HG02610 (cell line): Measurements from ENCODE around the gene CA7.
A peak's percentile ranks its signal among the peaks of the same experiment; 100 is the strongest.

Experiments
- ATAC-seq: cut with Tn5 transposase; IDR thresholded peaks from one replicate; pipeline ENCODE4 v1.9.1; 2021; ENCODE audit warnings: mild to moderate bottlenecking, moderate library complexity; ENCODE audit not compliant: unreplicated experiment

Gene CA7

GRCh38 chr16:66844342-66845079, at the start of gene CA7:
Gene CA7 (plus strand): TSS chr16:66844414. CDS start chr16:66844488, 74 bp downstream.
- ATAC-seq, result no peak

DNA sequence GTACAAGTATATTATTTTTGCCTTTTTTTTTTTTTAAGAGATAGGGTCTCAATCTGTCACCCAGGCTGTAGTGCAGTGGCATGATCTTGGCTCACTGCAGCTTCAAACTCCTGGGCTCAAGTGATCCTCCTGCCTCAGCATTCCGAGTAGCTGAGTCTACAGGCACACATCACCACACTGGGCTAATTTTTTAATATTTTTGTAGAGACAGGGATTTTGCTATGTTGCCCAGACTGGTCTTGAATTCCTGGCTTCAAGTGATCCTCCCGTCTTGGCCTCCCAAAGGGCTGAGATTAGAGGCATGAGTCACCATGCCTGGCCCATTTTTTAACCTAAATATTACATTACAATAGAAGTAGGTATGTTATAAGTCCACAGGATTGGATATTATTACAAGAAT, 46.1 kb upstream of the CA7 start:
- no peak for ATAC-seq

DNA sequence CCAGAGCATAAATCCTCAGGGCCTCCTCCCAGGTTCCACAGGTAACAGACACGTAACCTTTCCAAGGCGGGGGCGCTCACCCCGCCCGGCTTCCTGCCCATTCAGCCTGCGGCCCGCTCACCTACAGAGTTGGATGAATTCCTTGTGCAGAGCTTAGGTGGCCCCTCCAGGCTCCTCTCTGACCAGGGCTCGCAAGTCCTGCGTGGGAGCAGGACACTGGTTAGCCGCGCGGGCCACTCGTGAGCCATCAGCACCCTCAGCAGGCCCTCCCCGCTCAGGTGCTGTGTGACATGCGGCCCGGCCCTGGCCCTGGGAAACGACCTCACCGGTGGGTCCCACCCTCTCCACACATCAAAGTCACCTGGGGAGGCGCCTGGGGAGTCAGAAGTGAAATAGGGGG, 43.4 kb upstream of the CA7 start:
- ATAC-seq, result no peak

DNA sequence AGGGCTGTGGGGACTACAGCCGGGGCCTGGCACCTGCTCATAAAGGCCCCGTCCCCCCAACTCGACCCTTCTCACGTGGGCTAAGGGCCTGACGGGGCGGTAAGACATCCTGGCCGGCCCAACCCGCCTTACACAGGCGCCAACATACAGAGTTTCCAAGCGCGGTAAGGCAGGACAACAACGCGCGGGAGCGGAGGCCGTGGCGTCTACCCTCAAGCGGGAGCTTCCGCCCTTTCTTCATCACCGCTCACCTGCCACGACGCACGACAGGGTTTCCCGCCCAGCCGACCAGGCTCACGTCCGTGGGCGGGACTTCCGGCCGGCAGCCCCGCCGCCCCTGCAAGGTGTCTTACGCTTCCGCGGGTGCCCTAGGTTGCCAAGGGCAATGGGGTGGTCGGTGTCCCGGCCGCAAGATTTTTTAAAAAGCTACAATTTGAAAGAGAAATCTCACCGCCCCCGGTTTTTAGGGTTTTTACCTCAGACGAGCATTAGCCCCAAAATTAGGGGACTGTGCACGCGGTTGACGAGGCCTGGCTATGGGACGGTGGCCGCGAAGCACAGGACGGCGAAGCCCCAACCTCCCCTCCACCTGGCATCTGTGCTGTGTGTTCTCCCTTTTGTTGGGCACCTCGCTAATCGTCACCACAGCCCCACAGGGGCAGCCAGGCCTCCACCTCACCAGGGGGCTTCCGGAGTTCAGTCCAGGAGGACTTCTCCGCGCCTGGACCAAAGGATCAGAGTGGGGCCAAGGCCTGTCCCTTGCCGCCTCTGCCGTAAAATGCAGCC, 42.7 kb upstream of the CA7 start, which contains the start of gene TERB1:
TSS of gene TERB1 (minus strand) at position 265 of the 786 bp plus-strand sequence. CDS start 4,786 bp downstream, outside the sequence.
- ATAC-seq, result no peak

DNA sequence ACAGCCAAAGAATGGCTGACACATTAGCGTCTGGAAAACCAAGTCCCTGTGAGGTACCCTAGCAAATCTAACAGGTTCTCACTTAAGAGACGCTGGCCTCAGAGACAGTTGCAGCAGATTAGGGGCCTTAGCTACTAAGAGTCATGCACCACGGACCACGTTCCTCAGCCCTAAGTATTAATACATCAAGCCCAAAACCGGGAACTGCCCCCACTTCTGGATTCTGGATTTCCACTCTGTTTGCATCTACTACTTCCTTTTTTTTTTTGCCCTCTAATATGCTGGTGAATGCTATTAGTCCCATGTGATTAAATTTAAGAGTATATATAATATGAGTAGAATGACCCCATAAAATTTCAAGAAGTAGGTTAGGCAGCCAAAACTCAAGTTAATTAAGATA, 42.1 kb upstream of the CA7 start:
- no peak for ATAC-seq

DNA sequence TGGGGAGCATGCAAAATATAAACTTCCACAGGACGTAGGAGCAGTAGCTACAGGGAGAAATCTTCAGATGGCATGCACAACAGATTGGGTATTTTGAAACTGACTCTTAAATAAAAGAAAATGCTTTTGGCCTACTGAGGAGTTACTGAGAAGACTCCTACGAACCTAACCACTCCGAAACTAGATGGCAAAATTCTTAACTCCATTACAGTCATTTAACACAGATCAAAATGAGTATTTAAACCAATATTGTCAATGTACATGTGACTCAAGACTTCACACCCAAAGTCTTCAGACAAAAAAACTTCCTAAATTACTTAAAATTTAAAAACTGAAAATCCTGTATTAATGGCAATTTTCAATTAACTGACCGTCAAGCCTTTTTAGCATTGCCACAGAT, 34.4 kb upstream of the CA7 start:
- no peak for ATAC-seq

DNA sequence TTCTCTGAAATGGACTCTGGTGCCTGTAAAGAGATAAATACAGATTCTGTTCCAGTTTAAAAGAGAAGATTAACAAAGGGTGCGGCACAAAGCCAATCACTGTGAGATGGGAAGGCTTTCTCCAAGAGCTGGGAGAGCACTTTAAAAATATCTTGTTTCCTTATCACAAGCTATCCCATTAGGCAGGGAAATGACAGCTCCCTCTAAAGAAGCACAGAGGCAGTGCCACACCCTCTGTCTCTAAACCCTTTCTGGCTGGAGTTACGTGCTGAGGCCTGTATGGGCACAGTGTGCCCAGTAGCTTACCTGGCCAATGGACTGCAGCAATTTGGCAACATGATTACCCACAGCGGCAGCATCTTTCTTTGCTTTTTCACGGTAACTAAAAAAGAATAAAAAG, 33.8 kb upstream of the CA7 start:
- no peak for ATAC-seq

DNA sequence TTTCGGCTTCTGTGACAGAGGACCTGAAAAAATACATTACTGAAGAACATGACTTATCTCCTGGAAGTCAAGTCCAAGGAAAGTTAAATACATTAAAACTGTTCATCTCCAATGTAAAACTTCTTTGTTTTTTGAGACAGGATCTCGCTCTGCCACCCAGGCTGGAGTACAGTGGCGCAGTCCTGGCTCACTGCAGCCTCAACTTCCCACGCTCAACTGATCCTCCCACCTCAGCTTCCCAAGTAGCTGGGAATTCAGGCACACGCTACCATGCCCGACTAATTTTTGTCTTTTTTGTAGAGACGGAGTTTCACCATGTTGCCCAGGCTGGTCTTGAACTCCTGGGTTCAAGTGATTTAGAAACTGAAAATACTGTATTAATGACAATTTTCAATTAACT, 33.2 kb upstream of the CA7 start:
- ATAC-seq, result no peak

- no peak for ATAC-seq
These were observed 29.5 kb upstream of the CA7 start for GRCh38 chr16:66814734-66815133.

GRCh38 chr16:66824006-66824405, 20.2 kb upstream of the CA7 start:
- ATAC-seq, result no peak

- ATAC-seq, result peak; percentile 90
These were observed 13.5 kb upstream of the CA7 start, which contains the start of gene NAE1 for GRCh38 chr16:66830422-66831404. Gene NAE1 (minus strand): TSS chr16:66830976. CDS start chr16:66830899, 77 bp downstream.

DNA sequence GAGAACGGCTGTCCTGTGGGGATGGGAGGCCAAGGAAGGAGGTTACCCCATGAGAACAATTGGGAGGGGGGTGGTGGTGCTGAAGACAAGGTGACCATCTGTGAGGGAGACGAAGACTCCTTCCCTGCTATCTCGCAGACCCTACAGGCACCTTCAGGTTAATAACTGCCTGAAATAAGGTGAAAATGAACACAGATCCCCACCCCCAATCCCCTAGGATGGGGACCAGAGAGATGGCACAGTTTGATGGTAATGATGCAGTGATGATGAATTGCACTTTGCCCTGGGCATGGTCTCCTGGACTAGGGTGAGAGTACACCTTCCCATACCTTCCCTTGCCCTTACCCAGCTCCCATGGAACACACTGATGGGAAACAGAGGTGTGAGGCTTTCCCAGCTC, 12.0 kb upstream of the CA7 start:
- ATAC-seq, result no peak

DNA sequence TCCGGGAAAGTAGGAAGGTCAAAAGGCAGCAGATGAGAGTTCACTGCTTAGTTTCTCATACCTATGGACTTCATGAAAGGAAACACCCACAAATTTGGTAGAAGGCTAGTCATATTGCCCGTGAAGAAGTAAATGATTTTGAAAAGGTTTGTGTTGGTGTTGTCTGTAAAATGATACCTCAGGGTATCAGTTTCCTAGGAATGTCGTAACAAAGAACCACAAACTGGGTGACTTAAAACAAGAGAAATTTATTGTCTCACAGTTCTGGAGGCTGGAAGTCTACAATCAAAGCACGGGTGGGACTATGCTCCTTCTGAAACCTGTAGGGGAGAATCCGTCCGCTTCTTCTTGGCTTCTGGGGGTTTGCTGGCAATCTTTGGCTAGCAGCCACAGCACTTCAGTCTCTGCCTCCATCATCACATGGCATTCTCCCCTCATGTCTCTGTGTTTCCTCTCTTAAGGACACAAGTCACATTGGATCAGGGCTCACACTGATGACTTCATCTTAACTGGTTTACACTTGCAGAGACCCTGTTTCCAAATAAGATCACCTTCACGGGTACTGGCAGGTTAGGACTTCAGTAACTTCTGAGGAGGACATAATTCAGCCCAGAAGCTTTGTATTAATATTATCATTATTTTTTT, 11.4 kb upstream of the CA7 start:
- no peak for ATAC-seq

- no peak for ATAC-seq
These were observed 9.5 kb upstream of the CA7 start for GRCh38 chr16:66834746-66835145.

GRCh38 chr16:66840883-66841282, 3.3 kb upstream of the CA7 start:
- ATAC-seq, result no peak

DNA sequence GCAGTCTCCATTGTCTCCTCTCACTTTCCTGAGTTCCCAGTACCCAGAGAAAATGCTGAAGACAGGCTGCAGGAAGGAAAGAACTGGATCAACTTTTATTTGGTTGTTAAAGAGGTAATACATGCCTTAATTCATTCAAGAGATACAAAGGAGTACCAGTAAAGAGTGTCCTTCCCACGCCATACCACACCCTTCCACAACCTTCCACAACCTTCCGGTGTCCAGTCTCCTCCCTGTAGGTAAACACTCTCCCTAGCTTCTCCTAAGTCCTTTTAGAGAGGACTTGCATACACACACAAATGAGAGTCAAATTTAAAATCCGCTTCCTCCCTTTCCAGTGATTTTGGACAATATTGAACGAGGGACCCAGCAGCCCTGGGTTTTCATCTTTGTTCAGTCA, 2.8 kb upstream of the CA7 start:
- ATAC-seq, result no peak

DNA sequence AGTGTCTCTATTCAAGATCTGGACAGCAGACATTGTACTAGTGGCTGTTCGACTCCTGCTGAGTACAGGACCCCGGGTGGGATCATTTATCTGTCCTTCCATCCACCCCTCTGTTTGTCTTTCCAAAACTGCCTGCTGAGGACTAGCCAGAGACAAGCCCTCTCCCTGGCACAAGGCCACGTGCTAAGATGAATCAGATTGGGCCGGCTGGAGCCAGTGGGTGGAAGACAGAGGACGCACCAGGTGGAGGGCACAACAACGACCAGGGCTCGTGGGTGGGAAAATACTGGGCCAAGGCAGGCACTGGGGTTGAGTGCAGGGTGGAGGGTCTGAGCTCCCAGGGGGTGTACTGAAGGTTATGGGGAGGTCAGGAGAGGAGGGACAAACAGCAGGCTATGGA, 1.4 kb upstream of the CA7 start:
- no peak for ATAC-seq

DNA sequence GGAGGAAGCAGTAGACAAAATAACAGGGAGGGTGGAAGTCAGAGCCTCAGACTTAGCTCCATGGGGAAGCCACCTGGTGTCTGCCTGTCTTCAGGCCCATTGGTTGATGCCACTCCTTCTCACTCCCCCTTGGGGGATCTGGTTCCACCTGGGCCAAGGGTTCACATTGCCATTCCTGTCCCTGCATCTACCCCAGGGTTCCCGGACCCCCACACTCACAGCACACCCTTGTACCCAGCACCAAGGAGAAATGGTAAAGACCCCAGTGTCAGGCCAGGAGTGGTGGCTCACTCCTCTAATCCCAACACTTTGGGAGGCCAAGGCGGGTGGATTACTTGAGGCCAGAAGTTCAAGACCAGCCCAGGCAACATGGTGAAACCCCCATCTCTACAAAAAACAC, 1.0 kb upstream of the CA7 start:
- no peak for ATAC-seq

- ATAC-seq, result no peak
These were observed 239 bp upstream of the CA7 start for GRCh38 chr16:66844009-66844341.

DNA sequence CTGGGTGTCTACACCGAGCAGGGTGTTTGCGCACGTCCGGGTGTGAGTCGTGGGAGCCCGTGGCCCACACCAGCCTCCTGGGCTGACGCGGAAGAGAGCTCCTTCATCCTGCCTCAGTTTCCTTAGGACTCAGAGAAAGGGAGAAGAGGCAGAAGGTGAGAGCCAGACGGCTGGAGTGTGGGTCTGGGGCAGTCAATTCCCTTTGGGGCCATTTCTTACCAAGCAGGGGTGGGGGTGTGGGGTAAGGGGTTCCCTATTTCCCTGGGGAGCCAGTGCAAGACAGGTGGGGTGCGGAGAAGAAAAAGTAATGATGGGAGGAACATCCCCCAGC, 831 bp downstream of the CA7 start:
- ATAC-seq, result no peak

DNA sequence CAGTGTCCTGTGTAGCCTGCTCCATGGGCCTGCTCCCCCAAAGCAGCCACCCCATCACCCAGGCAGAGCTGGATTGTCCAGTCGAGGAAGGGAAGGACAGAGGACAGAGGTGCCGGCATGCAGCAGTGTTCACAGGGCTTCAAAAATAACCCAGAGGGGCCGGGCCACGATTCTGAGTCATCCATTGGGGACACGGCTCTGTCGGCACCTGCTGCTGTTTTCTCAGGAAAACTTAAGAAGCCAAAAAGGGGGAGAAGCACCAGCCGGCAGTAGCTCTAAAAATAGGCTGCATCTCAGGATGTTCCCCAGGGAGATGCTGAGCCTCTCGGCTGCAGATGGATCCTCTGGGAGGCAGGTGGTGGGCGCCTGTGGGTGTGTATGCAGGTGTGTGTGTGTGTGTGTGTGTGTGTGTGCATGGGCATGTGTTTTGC, 1.6 kb downstream of the CA7 start:
- no peak for ATAC-seq
